NCI-H82 (cell line): Measurements from ENCODE around the gene ATRIP.
"Not testable (repeated sequence)": the region's sequence is repeated elsewhere in the genome, so short reads cannot be mapped to it uniquely, and the experiment has no call there.

Experiments used
- DNase-seq: peaks from one replicate; lab custom pipeline; 2025; lab: John Stamatoyannopoulos, UW

The ATRIP gene

DNA sequence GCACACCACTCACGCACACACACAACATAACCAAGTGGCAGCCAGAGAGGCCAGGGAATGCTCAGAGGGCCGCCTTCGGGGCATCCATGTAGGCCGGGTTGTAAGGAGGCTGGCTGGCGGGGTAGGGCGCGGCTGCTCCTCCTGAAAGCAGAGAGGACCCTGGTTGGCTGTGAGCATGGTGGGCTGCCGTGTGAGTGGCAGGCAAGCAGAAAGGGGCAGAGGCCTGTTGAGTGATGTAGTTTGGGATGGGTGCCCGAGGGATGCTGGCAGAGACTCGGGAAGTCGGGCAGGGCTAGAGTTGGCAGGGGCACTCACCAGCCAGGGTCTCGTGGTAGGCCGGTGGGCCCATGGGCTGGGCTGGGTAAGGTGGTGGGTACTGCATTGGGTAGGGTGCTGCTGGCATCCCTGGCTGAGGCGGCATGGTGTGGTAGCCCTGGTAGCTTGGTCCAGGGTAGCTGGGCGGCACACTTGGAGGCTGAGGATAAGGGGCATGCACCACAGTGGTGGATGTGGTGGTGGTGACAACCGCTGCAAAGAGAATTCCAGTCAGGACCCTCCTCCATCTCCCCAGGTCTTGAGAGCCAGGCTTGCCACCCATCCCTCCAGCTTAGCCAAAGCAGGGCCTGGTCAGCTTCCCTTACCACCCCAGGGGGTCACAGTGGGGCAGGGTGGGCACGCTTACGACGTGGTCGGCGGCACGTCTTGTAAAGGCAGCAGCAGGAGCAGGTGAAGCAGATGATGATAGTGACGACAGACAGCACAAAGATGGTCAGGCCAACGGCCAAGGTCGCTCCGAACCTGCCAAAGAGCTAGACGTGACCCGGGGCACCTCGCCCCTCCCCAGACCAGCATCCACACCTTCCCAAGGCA lies 22.7 kb downstream of the ATRIP start:
- DNase-seq, result no peak

DNA sequence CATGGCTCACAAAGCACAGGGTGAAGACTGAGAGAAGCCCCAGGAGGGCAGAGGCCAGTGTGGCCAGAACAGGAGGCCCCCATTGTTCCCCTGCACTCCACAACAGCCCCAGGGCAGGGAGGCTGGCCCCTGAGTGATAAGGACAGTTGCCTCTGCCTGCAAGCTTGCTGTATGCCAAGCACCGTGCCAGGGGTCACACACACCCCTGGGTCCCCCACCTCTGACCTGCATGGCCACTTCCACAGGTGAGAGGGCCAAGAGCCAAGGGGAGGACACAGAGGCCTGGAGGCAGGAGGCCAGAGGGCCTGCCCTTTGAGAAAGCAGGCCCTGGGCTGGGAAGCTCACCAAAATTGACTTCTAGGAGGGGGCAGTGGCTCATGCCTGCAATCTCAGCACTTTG lies 23.7 kb downstream of the ATRIP start:
- no peak for DNase-seq

GRCh38 chr3:48472673-48472922 lies 26.1 kb downstream of the ATRIP start:
- DNase-seq, result no peak

DNA sequence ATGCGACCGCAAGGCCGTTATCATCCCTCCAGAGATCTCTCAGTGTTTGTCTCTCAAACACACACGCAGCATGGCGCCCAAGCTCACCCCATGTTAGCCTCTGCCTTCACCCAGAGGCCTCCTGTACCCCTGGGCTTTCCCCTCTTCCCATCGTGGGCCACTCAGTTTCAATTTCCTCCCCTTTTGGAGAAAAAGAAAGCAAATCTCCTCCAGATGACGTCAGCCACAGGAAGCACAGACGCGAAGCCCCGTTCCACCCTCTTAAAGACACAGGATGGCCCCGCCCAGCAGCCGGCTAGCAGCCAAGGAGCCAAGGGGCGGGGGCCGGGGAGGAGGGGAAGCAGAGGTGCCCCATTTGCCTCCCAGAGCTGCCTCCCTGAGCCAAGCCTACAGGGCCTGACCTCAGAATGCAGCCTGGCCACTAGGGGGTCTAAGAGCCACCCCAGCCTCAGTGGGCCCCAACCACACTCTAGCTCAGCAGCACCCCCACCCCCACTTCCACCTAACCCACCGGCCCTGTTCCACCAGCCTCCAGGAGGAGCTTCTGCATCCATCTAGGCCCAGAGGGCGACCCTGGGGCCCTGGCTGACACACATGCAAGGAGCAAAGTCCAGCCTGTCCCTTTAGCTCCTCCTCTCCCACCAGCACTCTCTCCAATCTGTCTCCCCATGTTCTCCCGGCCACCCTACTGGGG lies 26.5 kb downstream of the ATRIP start:
- DNase-seq, result peak; percentile 94

GRCh38 chr3:48473617-48473952 lies 27.0 kb downstream of the ATRIP start:
- DNase-seq, result no peak

- DNase-seq, result not testable (repeated sequence)
Observed at GRCh38 chr3:48474031-48474430, 27.5 kb downstream of the ATRIP start.

DNA sequence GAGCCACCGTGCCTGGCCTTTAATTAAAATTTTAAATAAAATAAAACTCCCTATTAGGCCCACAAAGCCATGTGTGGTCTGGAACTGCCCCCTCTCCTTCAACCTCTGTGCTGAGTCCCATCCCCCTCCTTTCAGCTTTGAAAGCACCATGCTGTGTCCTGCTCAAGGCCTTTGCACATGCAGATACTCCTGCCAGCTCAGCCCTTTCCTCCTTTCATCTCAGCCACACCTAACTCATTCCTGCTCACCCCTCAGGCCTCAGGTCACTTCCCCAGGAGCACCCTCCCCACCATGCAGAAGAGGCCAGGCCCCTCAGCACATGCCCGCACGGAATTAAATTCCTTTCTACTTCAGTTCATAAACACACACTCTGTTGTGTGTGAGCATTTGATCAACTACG lies 28.1 kb downstream of the ATRIP start:
- DNase-seq, result no peak

GRCh38 chr3:48475188-48475587 lies 28.7 kb downstream of the ATRIP start:
- no peak for DNase-seq

- no peak for DNase-seq
Observed at GRCh38 chr3:48476426-48477053, 30.0 kb downstream of the ATRIP start.

GRCh38 chr3:48477959-48478520 lies 31.5 kb downstream of the ATRIP start:
- no peak for DNase-seq

DNA sequence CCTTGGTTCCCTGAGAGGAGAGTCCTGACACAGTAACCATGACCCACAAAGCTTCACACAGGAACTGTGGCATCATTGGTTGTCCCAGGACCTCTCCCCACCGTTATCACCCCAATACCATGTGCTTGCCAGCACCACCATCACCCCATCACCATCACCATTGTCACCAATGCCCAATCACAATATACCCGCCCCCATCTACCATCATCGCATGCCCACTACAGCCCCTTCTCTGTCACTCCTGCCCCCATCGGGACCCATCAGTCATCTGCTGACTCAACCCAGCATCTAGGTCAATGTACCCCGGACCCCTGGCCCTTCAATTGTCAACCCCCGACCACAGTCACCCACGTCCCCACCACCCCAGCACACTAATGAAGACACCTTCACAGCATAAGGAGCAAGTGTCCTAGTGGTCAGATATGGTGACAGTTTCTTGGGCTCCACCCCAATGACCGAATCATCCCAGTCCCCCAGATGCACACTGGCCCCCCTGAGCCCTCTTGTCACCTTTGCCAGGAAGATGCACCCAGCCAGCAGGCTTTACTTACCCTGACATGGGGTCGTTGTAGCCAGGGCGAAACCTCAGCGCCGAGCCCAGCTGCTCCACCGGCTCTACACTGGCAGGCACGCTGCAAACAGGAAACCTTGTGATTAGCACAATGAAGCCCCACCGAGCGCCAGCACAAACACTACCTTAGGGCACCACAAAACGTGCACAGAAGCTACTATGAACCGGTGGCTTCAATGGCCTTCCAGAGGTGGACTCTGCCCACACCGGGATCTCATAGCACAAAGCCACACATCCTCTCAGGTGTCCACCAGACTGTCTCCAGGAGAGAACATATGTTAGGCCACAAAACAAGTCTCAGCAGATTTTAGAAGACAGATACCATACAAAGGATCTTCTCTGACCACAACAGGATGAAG lies 32.4 kb downstream of the ATRIP start:
- DNase-seq, result no peak

DNA sequence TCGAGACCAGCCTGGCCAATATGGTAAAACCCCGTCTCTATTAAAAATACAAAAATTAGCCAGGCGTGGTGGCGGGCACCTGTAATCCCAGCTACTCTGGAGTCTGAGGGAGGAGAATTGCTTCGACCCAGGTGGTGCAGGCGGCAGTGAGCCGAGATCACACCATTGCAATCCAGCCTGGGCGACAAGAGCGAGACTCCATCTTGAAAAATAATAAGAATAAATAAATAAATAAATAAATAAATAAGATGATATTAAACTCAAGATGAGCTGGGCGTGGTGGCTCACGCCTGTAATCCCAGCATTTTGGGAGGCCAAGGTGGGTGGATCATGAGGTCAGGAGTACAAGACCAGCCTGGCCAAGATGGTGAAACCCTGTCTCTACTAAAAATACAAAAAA lies 34.4 kb downstream of the ATRIP start:
- not testable (repeated sequence) for DNase-seq

DNA sequence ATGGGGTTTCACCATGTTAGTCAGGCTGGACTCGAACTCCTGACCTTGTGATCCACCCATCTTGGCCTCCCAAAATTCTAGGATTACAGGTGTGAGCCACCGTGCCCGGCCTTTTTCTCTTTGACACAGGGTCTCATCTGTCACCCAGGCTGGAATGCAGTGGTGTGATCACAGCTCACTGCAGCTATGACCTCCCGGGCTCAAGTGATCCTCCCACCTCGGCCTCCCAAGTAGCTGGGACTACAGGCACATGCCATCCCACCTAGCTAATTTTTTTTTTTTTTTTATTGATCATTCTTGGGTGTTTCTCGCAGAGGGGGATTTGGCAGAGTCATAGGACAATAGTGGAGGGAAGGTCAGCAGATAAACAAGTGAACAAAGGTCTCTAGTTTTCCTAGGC lies 36.3 kb downstream of the ATRIP start:
- DNase-seq, result not testable (repeated sequence)

DNA sequence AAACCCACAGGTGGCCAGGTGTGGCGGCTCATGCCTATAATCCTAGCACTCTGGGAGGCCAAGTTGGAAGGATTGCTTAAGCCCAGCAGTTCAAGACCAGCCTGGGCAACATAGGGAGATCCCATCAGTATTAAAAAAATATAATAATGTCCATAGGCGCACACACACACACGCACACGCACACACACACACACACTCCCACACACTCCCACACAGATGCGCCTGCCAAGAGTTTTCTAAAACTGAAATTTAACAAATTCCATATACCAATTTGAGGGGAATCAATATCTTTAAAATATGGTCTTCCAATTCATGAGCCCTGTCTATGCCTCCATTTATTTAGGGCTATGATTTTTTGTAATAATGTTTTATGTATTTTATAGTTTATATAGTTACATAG lies 40.4 kb downstream of the ATRIP start:
- no peak for DNase-seq

DNA sequence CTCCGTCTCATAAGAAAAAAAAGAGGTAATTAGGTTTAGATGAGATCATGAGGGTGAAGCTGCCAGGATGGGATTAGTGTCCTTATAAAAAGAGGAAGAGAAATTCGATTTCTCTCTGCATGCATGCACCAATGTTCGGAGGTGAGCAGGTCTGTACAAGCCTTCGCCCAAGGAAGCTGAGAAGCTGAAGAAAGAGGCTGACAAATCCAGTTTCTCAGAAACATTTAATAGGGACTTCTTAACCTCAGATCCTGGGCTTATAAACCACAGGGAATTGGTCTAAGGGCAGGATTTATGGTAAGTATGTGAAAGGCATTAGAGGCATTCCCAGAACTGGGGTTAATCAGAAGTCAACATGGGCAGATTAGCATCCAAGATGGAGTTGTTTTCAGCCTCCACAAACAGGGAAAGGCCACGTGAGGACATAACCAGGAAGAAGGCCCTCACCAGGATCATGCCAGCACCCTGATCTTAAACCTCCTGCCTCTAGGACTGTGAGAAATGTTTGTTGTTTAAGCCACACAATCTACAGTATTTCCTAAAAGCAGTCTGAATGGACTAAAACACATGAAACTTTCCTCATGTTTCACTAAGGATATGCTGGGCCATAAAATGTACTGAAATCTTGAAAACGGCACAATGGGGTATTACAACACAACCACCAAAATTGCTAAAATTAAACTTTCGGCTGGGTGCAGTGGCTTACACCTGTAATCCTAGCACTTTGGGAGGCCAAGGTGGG lies 46.1 kb downstream of the ATRIP start:
- peak; percentile 91 for DNase-seq

- peak; percentile 35 for DNase-seq
Observed at GRCh38 chr3:48493203-48493501, 46.6 kb downstream of the ATRIP start.

GRCh38 chr3:48500656-48501055 lies 54.1 kb downstream of the ATRIP start:
- no peak for DNase-seq

GRCh38 chr3:48501196-48501595 lies 54.7 kb downstream of the ATRIP start:
- DNase-seq, result no peak

GRCh38 chr3:48502121-48502520 lies 55.6 kb downstream of the ATRIP start:
- DNase-seq, result no peak

- DNase-seq, result no peak
Observed at GRCh38 chr3:48502728-48503168, 56.2 kb downstream of the ATRIP start.

DNA sequence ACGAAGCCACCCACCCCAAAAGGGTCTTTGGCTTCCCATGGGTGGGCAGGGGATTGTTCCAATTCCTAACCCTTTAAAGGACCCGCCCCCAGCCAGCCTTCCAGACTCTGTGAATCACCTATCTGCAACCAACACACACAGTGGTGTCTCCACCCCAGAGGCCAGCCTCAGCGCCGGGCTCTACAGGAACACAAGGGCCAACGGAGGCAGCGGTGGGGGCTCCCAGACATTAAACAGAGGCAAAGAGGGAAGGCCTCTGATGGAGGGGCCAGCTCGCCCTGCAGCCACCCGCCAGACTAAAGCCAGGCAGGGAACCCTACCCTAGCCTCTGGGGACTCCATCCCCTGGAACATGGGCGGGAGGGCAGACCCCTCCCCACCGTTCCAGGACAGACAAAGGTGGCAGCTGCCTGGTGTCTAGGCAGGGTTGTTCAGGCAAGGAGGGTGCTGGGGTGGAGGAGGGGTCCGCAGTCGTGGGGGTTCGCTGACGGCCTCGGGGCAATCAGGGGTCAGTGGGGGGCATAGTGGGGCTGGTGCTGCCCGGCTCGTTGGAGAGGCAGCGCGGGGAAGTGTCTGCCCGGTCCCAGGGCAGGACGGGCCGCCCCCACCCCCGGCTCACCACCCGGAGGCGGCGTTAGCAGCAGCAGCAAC lies 57.0 kb downstream of the ATRIP start:
- DNase-seq, result no peak
